Epithelial cell of esophagus (primary cell): ENCODE data around the gene TMEM176A.
"Not testable (repeated sequence)": the region's sequence is repeated elsewhere in the genome, so short reads cannot be mapped to it uniquely, and the experiment has no call there.

Experiments used
- DNase-seq: peaks from one replicate; pipeline ENCODE4 v3.0.0; 2010; ENCODE audit warnings: low read depth
- H3K4me3 ChIP-seq: 2 replicates; pipeline ENCODE4 v1.5.1; 2011; ENCODE audit warnings: mild to moderate bottlenecking, low read length, control low read depth
- CTCF ChIP-seq: IDR thresholded peaks from 2 replicates; pipeline ENCODE4 v1.5.1; 2011; ENCODE audit warnings: low read depth, mild to moderate bottlenecking, low read length, control low read depth, inconsistent platforms; ENCODE audit not compliant: insufficient read depth; ENCODE audit errors: missing control alignments

The TMEM176A gene

DNA sequence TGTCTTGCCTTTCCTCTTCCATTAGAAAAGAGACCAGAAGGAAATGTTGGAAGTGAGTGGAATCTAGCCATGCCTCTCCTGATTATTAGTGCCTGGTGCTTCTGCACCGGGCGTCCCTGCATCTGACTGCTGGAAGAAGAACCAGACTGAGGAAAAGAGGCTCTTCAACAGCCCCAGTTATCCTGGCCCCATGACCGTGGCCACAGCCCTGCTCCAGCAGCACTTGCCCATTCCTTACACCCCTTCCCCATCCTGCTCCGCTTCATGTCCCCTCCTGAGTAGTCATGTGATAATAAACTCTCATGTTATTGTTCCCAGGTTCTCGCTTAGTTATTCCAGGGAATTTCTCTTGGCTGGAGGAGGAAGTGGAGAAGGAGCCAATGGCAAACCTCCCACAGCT, 4.2 kb downstream of the TMEM176A start:
- TF ChIP-seq CTCF, result no peak
- no peak overlapping the region for H3K4me3 ChIP-seq
- no peak for DNase-seq

DNA sequence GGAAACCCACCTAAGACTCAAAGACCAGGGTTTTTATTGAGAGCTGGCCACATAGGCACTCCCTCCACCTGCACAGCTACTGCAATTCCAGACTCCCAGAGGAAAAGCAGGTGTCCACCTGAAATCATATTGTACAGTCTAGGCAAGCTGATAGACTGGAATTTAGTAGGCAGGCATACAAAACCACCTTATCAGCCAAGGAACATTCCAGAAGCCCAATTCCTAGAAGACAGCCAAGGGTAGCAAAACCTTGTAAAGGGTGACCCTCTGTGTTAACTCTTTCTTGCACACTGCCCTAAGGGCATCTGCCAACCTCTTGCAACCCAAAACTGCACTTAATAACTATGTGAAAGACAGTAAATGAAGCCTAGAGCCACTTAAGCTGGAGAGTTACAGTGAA, 5.3 kb downstream of the TMEM176A start:
- DNase-seq, result no peak
- TF ChIP-seq CTCF, result no peak
- no peak overlapping the region for H3K4me3 ChIP-seq

- no peak for TF ChIP-seq CTCF
- H3K4me3 ChIP-seq, result no peak overlapping the region
- no peak for DNase-seq
These were observed 5.9 kb downstream of the TMEM176A start for GRCh38 chr7:150806454-150806853.

DNA sequence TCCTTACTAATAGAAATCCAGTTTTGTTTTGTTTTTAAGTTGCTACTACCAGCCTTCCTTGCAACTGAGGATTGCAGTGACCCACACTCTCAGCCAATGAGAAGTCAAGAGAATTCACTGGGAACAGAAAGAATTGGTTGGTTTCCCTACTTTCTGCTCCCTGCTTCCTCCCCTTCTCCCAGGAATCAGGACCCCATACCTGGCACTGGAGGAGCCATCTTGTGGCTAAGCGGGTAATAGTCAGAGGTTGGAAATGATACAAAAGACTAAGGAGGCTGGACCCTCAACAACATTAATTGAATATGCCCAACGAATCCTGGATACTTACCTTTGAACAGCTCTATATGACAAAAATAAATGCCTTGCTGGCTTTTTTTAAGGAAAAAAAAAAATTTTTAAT, 6.3 kb downstream of the TMEM176A start:
- TF ChIP-seq CTCF, result no peak
- no peak for DNase-seq
- H3K4me3 ChIP-seq, result no peak overlapping the region

- DNase-seq, H3K4me3 ChIP-seq: not testable (repeated sequence)
These were observed 7.3 kb downstream of the TMEM176A start for GRCh38 chr7:150807616-150808438.

- no peak for DNase-seq
- no peak for TF ChIP-seq CTCF
- H3K4me3 ChIP-seq, result no peak overlapping the region
These were observed 13.9 kb downstream of the TMEM176A start for GRCh38 chr7:150814328-150815001.

- no peak overlapping the region for H3K4me3 ChIP-seq
- no peak for TF ChIP-seq CTCF
- DNase-seq, result no peak
These were observed 18.4 kb downstream of the TMEM176A start for GRCh38 chr7:150818971-150819370.
